ENCODE data around the gene SHB. TPM values are rescaled to one million over a fixed set of nuclear protein-coding genes. Genes with fewer than 3 reads are reported as not detected.

Gene SHB
- total RNA-seq, 1 experiment from 2014 or later = 29.6 TPM

DNA sequence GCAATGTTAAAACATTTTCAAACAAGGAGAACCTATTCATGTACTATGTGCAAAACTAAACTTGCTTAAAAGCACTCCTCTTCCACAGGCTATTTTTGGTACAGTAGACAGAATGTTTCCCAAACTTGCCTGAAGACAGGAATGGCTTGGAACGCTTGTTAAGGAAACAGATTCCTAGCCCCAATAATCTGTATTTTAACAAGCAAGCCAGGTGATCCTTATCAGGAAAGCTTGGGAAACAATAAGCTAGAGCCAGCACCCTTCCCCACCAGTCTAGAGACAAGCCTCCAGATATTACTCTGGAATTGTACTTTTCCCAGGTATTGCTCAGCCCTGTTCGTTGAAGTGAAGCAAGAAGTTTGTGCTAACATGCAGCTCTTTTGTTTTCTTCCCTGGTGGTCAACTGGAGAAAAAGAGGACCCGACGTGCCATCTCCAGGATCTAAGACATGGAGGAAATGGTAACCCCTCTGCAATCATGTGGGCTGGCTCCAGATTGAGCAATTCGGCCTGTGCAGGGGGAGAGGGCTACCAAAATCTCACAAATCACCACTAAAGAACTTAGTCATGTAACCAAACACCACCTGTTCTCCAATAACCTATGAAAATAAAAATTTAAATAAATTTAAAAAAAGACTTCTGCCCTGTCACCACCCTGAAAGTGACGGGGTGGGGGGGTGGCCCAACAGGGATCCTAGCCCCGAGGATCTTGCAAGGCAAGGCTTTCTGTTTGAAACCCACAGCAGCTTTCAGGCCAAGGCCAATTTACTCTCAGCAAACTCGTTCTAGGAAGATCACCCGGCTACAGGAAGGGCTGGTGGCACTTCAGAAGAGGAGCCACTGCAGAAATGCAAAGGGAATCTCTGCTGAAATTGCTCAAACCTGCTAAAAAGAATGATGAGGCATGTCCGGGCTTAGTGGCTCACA lies 48.6 kb downstream of the SHB start:
- Mint-ChIP-seq H3K36me3 (ENCODE audit: insufficient read depth, unreplicated experiment) (peaks cover 9% of the 10 kb centered on the region), H3K4me1 (ENCODE audit: insufficient read depth, unreplicated experiment) (peaks cover 71% of the 10 kb centered on the region), H3K27me3 (ENCODE audit: insufficient read depth, unreplicated experiment) (no peaks in the 10 kb centered on the region), H3K9me3 (ENCODE audit: unreplicated experiment) (no peaks in the 10 kb centered on the region), H3K4me3 (ENCODE audit: unreplicated experiment) (no peak overlapping the region), H3K27ac (ENCODE audit: low read depth, unreplicated experiment) (peak overlapping the region; percentile 80)
- no peak for TF ChIP-seq CTCF (IDR thresholded peaks at IDR 0.05; ENCODE audit: unreplicated experiment)
- ChIA-PET POLR2A (interaction anchor here (1.0 to 5.3 kb wide), 7 partner anchors 9 to 117 kb away, joined by 3 to 42 read pairs (median 4); no protein-coding TSS in a partner anchor), CTCF (interaction anchor here (0.5 to 1.6 kb wide), 3 partner anchors 11 to 127 kb away, joined by 3 to 4 read pairs (median 4); no protein-coding TSS in a partner anchor)
- intact Hi-C loops (cut with micrococcal nuclease) = no loop called here
- BruUV-seq (replicated peaks) = no TSS peak
- DNase-seq (ENCODE audit: unreplicated experiment) = peak; percentile 66

GRCh38 chr9:38019731-38020130 lies 49.3 kb downstream of the SHB start:
- no peak for DNase-seq (ENCODE audit: unreplicated experiment)
- H3K4me3 Mint-ChIP-seq (ENCODE audit: unreplicated experiment) = no peak overlapping the region
- ChIA-PET CTCF (interaction anchor here (1.6 kb wide), 1 partner anchor 11 kb away, joined by 4 read pairs; no protein-coding TSS in a partner anchor), POLR2A (interaction anchor here (1.0 to 5.3 kb wide), 8 partner anchors 8 to 116 kb away, joined by 3 to 42 read pairs (median 6); no protein-coding TSS in a partner anchor)
- no peaks in the 10 kb centered on the region for H3K27me3 Mint-ChIP-seq (ENCODE audit: insufficient read depth, unreplicated experiment)
- H3K27ac Mint-ChIP-seq (ENCODE audit: low read depth, unreplicated experiment) = peak overlapping the region; percentile 80
- TF ChIP-seq CTCF (IDR thresholded peaks at IDR 0.05; ENCODE audit: unreplicated experiment) = no peak
- peaks cover 65% of the 10 kb centered on the region for H3K4me1 Mint-ChIP-seq (ENCODE audit: insufficient read depth, unreplicated experiment)
- intact Hi-C loops (cut with micrococcal nuclease) = no loop called here
- peaks cover 15% of the 10 kb centered on the region for H3K36me3 Mint-ChIP-seq (ENCODE audit: insufficient read depth, unreplicated experiment)
- BruUV-seq (replicated peaks) = no TSS peak
- H3K9me3 Mint-ChIP-seq (ENCODE audit: unreplicated experiment) = no peaks in the 10 kb centered on the region

DNA sequence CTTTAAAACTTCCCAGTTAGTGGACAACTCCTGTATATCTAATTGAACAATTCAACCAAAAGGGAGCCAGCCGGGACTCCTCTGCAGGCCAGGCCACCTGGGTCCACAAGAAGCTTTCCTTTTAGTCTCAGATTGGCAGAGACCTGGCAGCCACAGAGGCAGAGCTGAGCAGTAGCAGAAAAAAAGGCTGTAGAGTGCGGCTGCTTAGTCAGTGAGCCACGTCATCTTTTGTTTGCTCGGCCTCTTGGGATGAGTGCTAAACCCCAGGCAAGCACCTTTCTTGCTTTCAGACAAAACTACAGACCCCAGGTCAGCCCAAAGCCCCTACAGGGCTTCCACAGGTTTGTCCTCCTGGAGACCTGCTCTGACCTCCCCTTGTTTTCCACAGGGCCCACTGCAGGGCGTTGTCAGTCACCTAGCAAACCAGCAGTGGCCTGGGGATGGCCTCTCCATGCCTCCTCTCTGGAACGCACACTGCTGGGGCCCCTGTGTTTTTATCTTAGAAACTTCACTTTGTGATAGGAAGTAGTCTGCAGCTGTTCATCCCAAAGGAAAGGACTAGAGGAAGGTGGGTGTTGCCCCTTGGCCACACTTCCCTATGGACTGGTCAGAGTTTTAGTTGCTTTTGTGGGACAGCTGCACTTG lies 49.9 kb downstream of the SHB start:
- no peak for TF ChIP-seq CTCF (IDR thresholded peaks at IDR 0.05; ENCODE audit: unreplicated experiment)
- Mint-ChIP-seq H3K36me3 (ENCODE audit: insufficient read depth, unreplicated experiment) (peaks cover 9% of the 10 kb centered on the region), H3K4me1 (ENCODE audit: insufficient read depth, unreplicated experiment) (peaks cover 58% of the 10 kb centered on the region), H3K27ac (ENCODE audit: low read depth, unreplicated experiment) (peak overlapping the region; percentile 71), H3K27me3 (ENCODE audit: insufficient read depth, unreplicated experiment) (no peaks in the 10 kb centered on the region), H3K4me3 (ENCODE audit: unreplicated experiment) (no peak overlapping the region), H3K9me3 (ENCODE audit: unreplicated experiment) (no peaks in the 10 kb centered on the region)
- ChIA-PET POLR2A (interaction anchor here (0.8 to 5.3 kb wide), 9 partner anchors 8 to 116 kb away, joined by 3 to 42 read pairs (median 5); no protein-coding TSS in a partner anchor), CTCF (interaction anchor here (0.6 to 1.6 kb wide), 4 partner anchors 10 to 80 kb away, joined by 3 to 5 read pairs (median 4); no protein-coding TSS in a partner anchor)
- peak; percentile 80 for DNase-seq (ENCODE audit: unreplicated experiment)
- intact Hi-C loops (cut with micrococcal nuclease) = no loop called here
- no TSS peak for BruUV-seq (replicated peaks)
